ENCODE data around the gene LRPAP1. TPM values are rescaled to one million over a fixed set of nuclear protein-coding genes. Genes with fewer than 3 reads are reported as not detected.
"Not testable (repeated sequence)": the region's sequence is repeated elsewhere in the genome, so short reads cannot be mapped to it uniquely, and the experiment has no call there.

Gene LRPAP1
- total and polyA plus RNA-seq, 3 experiments from 2014 or later: 89.0 to 140 (median 94.9) TPM

- DNase-seq; H3K4me3 Mint-ChIP-seq; H3K27ac Mint-ChIP-seq; H3K9me3 Mint-ChIP-seq; H3K4me1 ChIP-seq (ENCODE audit: insufficient read depth, low read length); H3K36me3 ChIP-seq (ENCODE audit: insufficient read depth, low read length); H3K27me3 Mint-ChIP-seq; H3K27ac ChIP-seq (ENCODE audit: low read depth, low read length); H3K4me3 ChIP-seq (ENCODE audit: low read length); POLR2A ChIA-PET; H3K36me3 Mint-ChIP-seq; CTCF ChIA-PET; H3K9me3 ChIP-seq (ENCODE audit: low read length); H3K4me1 Mint-ChIP-seq; H3K27me3 ChIP-seq (ENCODE audit: insufficient read depth, low read length, poor library complexity, severe bottlenecking): not testable (repeated sequence)
Observed at GRCh38 chr4:3566301-3566700, 34.1 kb upstream of the LRPAP1 start.

- H3K27me3 ChIP-seq (ENCODE audit: insufficient read depth, low read length, poor library complexity, severe bottlenecking); H3K4me3 ChIP-seq (ENCODE audit: low read length); H3K27ac Mint-ChIP-seq; H3K9me3 ChIP-seq (ENCODE audit: low read length); H3K27me3 Mint-ChIP-seq; CTCF ChIA-PET; H3K36me3 Mint-ChIP-seq; H3K4me1 ChIP-seq (ENCODE audit: insufficient read depth, low read length); H3K4me3 Mint-ChIP-seq; H3K9me3 Mint-ChIP-seq; H3K4me1 Mint-ChIP-seq; DNase-seq; H3K36me3 ChIP-seq (ENCODE audit: insufficient read depth, low read length); H3K27ac ChIP-seq (ENCODE audit: low read depth, low read length); POLR2A ChIA-PET: not testable (repeated sequence)
Observed at GRCh38 chr4:3564948-3565347, 32.7 kb upstream of the LRPAP1 start.

GRCh38 chr4:3563403-3563802 is 31.2 kb upstream of the LRPAP1 start:
- H3K36me3 Mint-ChIP-seq: no peaks in the 10 kb centered on the region
- H3K4me1 Mint-ChIP-seq: no peaks in the 10 kb centered on the region
- H3K27ac ChIP-seq (ENCODE audit: low read depth, low read length): no peak overlapping the region
- H3K4me3 Mint-ChIP-seq: no peak overlapping the region
- H3K9me3 ChIP-seq (ENCODE audit: low read length): no peaks in the 10 kb centered on the region
- no peaks in the 10 kb centered on the region for H3K36me3 ChIP-seq (ENCODE audit: insufficient read depth, low read length)
- no peak overlapping the region for H3K4me3 ChIP-seq (ENCODE audit: low read length)
- no peaks in the 10 kb centered on the region for H3K9me3 Mint-ChIP-seq
- ChIA-PET POLR2A (no interaction called here), CTCF (no interaction called here)
- H3K27me3 Mint-ChIP-seq: peaks cover 2 to 4% of the 10 kb centered on the region in 2 donors
- H3K27ac Mint-ChIP-seq: no peak overlapping the region
- H3K4me1 ChIP-seq (ENCODE audit: insufficient read depth, low read length): no peaks in the 10 kb centered on the region
- no peak for DNase-seq
- H3K27me3 ChIP-seq (ENCODE audit: insufficient read depth, low read length, poor library complexity, severe bottlenecking): no peaks in the 10 kb centered on the region

GRCh38 chr4:3562127-3562526 is 29.9 kb upstream of the LRPAP1 start:
- H3K27ac Mint-ChIP-seq; H3K36me3 Mint-ChIP-seq; DNase-seq; H3K36me3 ChIP-seq (ENCODE audit: insufficient read depth, low read length); H3K4me1 Mint-ChIP-seq; H3K4me3 ChIP-seq (ENCODE audit: low read length); CTCF ChIA-PET; H3K4me1 ChIP-seq (ENCODE audit: insufficient read depth, low read length); H3K9me3 ChIP-seq (ENCODE audit: low read length); H3K27me3 Mint-ChIP-seq; H3K9me3 Mint-ChIP-seq; H3K27ac ChIP-seq (ENCODE audit: low read depth, low read length); H3K4me3 Mint-ChIP-seq; POLR2A ChIA-PET; H3K27me3 ChIP-seq (ENCODE audit: insufficient read depth, low read length, poor library complexity, severe bottlenecking): not testable (repeated sequence)

- H3K27me3 ChIP-seq (ENCODE audit: insufficient read depth, low read length, poor library complexity, severe bottlenecking); H3K36me3 ChIP-seq (ENCODE audit: insufficient read depth, low read length); H3K4me1 ChIP-seq (ENCODE audit: insufficient read depth, low read length); H3K9me3 Mint-ChIP-seq; DNase-seq; H3K9me3 ChIP-seq (ENCODE audit: low read length); H3K36me3 Mint-ChIP-seq; CTCF ChIA-PET; H3K4me3 ChIP-seq (ENCODE audit: low read length); H3K4me1 Mint-ChIP-seq; H3K27ac ChIP-seq (ENCODE audit: low read depth, low read length); POLR2A ChIA-PET; H3K27ac Mint-ChIP-seq; H3K4me3 Mint-ChIP-seq: not testable (repeated sequence)
- H3K27me3 Mint-ChIP-seq: peaks cover 2 to 12% of the 10 kb centered on the region in 2 donors
Observed at GRCh38 chr4:3560465-3560864, 28.2 kb upstream of the LRPAP1 start.

- H3K4me1 Mint-ChIP-seq; POLR2A ChIA-PET; H3K4me3 Mint-ChIP-seq; H3K9me3 Mint-ChIP-seq; CTCF ChIA-PET; DNase-seq; H3K36me3 ChIP-seq (ENCODE audit: insufficient read depth, low read length); H3K9me3 ChIP-seq (ENCODE audit: low read length); H3K27me3 ChIP-seq (ENCODE audit: insufficient read depth, low read length, poor library complexity, severe bottlenecking); H3K27ac ChIP-seq (ENCODE audit: low read depth, low read length); H3K4me1 ChIP-seq (ENCODE audit: insufficient read depth, low read length); H3K27ac Mint-ChIP-seq; H3K36me3 Mint-ChIP-seq; H3K4me3 ChIP-seq (ENCODE audit: low read length): not testable (repeated sequence)
- peaks cover 2 to 12% of the 10 kb centered on the region in 2 donors for H3K27me3 Mint-ChIP-seq
Observed at GRCh38 chr4:3559381-3560290, 27.4 kb upstream of the LRPAP1 start.

- H3K36me3 Mint-ChIP-seq; CTCF ChIA-PET; H3K9me3 Mint-ChIP-seq; H3K4me1 Mint-ChIP-seq; H3K4me3 Mint-ChIP-seq; H3K27ac Mint-ChIP-seq; H3K9me3 ChIP-seq (ENCODE audit: low read length); H3K27ac ChIP-seq (ENCODE audit: low read depth, low read length); H3K36me3 ChIP-seq (ENCODE audit: insufficient read depth, low read length); H3K4me3 ChIP-seq (ENCODE audit: low read length); H3K4me1 ChIP-seq (ENCODE audit: insufficient read depth, low read length); H3K27me3 ChIP-seq (ENCODE audit: insufficient read depth, low read length, poor library complexity, severe bottlenecking); DNase-seq; POLR2A ChIA-PET: not testable (repeated sequence)
- H3K27me3 Mint-ChIP-seq: peaks cover 2 to 12% of the 10 kb centered on the region in 2 donors
Observed at GRCh38 chr4:3558514-3558836, 26.3 kb upstream of the LRPAP1 start.

GRCh38 chr4:3557676-3558513 is 25.7 kb upstream of the LRPAP1 start:
- H3K9me3 ChIP-seq (ENCODE audit: low read length); H3K4me1 ChIP-seq (ENCODE audit: insufficient read depth, low read length); H3K36me3 ChIP-seq (ENCODE audit: insufficient read depth, low read length); H3K4me3 ChIP-seq (ENCODE audit: low read length); DNase-seq; CTCF ChIA-PET; H3K36me3 Mint-ChIP-seq; H3K9me3 Mint-ChIP-seq; H3K4me1 Mint-ChIP-seq; POLR2A ChIA-PET; H3K4me3 Mint-ChIP-seq; H3K27ac Mint-ChIP-seq; H3K27ac ChIP-seq (ENCODE audit: low read depth, low read length); H3K27me3 ChIP-seq (ENCODE audit: insufficient read depth, low read length, poor library complexity, severe bottlenecking): not testable (repeated sequence)
- peaks cover 0 to 12% of the 10 kb centered on the region in 2 donors for H3K27me3 Mint-ChIP-seq
